NCI-H1930 (cell line): ENCODE measurements around the gene LCP1.

Experiments
- DNase-seq, 2 experiments: peaks; one replicate each; lab custom pipeline; 2025; lab: John Stamatoyannopoulos, UW

Gene LCP1

DNA sequence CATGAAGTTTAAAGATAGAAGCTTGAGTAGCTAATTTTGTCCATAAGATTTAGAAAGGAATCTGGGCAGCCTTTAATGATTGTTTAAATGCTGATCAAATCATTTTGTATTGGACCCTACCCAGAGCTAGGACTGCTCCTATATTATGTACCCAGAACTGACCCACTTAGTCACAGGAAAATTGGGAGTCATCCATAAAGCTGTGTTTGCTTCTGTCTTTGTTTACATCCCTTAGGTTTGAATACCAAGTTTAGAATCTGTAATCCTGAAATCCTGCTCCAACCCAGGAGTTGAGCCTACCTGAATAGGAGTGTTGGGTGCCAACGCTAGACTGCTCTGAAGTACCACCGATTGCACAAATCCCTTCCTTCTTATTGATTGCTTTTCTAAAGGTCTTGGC is 23.8 kb downstream of the LCP1 start:
- no peak for DNase-seq

DNA sequence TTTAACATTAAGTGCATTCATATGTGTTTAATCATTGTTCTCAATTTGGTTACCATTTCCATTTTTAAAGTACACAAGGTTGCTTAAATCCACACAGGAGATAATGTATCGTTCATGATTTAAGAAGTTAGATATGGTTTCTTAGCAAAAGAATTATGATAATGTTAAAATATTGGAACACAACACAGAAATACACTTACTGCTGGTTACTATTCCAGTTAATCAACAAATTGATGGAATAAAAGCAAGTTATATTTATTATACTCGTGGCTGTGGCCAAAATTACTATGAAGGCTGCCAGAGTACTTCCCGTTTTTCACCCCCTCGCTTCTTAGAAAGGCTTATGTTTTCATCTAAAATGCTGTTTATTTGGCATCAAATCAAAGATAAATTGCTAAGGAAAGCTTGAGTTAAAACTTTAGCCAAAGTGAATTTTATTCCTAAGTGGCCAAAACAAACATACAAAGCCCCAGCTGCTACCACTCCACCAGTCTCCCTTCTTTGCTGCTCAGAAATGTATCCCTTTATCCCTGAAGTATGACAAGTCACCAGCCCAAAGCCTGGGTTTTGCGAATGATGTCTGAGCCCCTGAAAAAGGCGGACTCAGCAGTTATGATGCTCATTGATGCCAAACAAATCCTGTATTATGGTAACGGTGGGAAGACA is 27.7 kb downstream of the LCP1 start:
- no peak for DNase-seq

DNA sequence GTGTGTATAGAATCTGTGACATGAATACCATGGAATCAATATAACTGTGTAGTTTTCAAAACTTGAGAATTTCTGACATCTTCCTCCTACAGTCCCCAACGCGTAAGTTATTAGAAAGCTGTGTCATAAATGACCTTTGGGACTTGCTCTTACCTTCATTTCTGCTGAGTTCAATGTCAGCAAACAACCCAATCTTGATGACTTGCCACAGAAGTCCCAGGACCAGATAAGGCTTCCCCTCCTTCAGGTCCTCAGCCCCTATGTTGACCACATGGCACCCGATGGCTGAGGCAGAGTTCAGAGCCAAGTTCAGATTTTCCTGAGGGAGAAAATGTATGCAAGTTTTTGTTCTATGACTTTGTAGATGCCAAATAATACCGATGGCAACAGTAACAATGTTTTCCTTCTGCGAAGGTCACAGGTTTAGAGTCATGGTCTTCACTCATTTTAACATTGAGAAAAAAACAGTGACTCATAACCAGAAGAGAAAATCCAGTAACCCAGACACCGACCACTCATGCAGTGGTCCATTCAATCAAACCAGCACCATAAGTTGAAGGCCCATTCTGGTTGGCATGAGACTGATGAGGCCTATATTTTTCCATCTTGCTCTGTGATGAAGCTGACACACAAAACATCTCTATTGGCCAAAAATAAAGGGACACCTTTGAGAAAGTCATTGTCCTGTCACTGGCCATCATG is 29.2 kb downstream of the LCP1 start:
- DNase-seq: no peak

DNA sequence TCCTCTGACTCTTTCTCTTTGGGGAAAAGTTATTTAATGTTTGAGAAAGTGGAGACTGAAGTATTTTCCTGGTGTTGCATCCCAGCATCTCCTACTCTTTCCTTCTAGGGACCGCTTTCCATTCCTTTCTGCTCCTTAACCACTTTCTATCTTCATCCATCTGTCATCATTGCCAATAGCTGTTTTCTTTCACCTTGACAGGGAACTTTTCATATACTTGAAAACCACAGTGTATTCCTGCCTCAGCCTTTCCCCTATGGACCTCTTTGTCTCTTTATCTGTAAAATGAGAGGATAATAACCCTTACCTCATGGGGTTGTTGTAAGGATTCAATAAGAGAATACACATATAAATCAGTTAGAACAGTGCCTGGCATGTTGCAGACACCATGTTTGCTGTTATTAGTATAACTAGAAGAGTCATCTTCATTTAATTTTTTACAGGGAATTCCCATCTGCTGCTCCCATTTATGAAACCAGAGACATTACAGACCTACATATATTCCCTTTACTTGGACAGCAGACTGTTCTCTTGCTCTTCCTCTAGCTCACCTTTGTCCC is 31.8 kb downstream of the LCP1 start:
- DNase-seq: no peak

DNA sequence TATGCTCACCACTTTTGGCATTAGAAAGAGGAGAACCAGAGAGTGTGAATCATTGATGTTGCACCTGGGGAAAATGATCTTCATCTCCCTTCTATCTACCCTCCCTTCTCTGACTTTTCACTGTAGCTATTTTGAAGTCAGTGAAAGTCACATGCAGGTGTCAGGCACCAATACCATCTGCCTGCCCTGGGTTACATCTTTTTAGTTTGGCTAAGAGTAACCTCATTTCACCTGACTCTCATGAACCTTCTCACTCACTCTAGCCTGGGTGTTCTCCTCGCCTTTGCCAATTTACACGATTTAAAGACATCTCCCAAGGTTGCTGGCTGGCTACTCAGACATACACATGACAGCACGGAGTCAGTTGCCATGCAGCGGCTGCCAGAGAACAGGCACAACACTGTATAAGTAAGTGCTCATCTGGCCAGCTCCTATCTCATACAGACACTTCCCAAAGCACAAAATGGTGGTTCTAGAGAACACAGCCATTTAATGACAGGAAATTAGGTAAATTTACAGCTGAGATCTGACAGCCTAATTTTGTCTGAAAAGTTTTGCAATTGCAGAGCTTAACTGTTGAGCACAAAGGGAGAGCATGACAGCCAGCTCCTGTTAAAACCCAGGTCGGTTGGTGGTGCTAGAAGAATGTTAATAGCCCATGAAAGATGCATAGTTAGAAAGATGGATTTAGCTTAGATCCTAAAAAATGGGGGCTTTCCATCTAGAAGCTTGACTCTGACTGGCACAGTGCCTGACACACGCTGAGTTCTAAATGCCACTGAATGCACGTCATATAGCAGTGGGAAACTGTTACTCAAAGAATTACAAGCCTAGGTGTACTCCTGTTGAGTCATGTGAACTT is 32.5 kb downstream of the LCP1 start:
- DNase-seq: no peak

DNA sequence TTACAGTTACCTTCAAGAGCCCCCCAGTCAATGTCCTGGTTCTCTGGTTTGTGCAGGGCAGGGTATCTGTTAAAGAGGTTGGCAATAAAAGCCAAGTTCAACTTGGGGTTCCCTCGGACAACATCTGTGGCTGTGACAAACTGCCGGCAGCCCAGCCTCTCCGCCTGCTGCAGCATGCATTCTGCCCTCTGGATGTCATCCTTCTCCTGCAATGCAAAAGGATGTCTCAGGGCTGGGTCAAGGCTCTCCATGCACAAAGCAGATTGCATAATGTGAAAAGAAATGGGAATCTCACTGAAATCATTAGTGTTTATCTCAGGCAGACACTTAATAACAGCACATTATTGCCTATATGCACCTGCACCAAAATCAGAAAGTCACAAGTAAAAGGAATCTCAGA is 35.1 kb downstream of the LCP1 start:
- peak; percentile 42 to 54 for DNase-seq

DNA sequence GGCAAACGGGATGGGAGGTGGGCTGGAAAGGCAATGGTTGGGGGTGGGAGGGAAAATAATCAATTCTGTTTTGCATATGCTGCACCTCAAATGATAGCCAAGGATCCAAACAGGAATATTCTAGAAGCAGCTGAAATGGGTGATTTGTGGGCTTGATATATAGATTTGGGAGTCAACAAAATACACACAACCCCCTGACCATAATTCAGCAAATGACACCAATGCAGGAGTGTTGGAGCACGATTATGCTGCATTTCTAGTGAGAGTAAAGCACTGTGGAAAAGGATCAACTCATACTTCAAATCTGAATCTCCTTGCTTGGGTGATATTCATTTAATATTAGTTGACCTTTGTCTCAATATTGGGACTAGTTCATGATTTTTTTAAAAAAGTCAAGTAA is 36.0 kb downstream of the LCP1 start:
- no peak for DNase-seq

DNA sequence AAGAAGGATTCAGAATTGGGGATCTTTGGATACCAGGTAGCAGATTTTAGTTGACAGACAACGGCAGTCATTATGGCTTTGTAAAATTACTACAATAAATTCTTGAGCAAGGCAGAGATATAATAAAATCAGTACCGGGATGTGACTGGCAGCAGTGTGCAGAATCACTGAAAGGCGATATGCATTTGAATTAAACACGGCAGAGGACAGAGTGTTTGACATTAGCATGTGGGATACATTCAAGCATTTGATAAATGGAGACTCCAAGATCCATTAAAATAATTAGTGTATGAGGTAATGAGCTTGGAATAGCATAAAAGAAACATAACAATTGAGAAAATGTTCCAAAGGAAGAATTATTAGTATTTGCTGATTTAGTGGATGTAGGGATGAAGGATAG is 36.8 kb downstream of the LCP1 start:
- DNase-seq: no peak

DNA sequence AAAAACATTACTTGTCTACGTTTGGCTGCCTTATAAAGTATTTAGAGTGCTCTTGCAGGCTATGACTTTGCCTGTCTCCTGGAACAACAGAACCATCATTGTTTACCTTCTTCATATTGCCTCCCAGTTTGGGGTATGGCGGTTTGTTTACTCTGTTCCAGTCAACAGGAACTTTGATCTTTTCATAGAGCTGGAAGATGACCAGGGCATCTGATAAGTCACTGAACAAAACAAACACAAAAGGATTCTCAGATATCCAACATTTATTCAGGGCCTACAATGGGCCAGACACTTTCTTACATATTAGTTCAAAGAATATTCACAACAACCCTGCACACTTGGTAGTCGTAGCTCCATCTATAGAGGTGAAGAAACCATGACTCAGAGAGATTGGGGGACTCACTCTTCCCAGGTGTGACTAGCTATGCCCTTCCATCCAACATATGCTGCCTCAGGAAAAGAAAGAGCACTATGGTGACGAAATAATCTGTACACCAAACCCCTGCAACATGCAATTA is 38.7 kb downstream of the LCP1 start:
- DNase-seq: peak; percentile 30 to 45

DNA sequence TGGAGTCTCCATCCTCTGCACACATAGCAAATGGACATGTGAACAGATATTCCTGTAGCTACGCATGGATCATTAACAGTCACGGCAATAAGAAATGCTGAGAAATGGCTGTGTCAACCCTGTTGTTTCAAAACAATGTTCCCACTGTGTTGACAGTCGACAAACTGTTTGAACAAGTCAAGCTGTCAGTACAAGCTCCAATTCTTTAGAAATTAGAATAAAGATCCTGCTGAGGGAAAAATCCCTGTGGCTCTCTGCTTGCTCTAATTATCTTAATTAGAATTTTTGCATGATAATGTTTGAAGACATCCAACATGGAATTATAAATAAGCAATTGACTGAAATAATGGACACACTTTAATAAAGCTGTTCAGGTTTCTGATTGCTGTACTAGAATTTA is 39.2 kb downstream of the LCP1 start:
- peak; percentile 72 to 75 for DNase-seq

DNA sequence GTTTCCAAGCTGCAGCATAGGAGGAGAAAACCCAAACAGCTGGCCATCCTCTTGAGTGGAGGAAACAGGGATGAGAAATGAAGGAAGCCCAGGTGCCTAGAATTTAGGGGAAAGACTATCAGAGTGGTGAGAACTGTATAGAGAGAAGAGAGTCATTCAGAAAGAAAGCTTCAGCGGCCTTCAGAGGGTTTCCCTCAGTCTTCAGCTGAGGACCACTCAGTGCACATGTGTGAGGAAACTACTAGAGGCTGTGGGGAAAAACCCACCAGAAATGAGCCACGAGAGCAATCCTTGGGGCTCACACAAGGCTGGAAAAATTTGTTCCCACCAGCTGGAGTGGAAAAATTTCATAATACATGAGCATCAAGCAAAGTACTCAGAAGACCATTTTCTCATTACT is 41.9 kb downstream of the LCP1 start:
- no peak for DNase-seq

DNA sequence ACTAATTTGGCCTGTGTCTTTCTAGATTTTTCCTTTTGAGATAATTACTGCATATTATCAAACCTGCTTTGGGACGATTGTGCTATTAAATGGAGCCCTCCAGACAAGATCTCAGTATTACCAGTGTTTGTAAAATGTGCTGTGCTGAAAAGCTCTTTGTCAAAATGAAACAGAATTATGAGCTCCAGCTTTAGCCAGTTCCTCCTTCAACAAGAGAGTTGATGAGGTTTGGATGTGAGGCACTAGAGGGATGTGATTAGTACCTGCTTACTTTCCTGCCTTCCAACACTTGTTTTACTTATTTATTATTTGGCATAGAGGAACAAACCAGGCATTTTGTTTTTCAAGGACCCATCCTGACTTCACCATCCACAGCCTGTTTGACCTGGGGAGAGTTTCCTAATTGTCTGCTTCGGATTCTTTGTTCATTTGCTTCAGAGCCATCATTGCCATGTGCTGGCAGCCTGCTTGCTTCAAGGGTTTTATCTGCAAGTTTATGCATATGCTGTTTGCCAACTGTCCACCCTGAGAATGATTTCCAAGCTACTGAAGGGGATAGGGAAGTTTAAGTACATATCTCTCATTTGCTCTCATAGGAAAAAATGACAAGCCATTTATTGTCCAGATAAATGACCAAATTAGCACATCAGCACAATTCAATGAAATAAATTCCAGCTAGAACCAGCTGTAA is 44.2 kb downstream of the LCP1 start:
- DNase-seq: no peak

DNA sequence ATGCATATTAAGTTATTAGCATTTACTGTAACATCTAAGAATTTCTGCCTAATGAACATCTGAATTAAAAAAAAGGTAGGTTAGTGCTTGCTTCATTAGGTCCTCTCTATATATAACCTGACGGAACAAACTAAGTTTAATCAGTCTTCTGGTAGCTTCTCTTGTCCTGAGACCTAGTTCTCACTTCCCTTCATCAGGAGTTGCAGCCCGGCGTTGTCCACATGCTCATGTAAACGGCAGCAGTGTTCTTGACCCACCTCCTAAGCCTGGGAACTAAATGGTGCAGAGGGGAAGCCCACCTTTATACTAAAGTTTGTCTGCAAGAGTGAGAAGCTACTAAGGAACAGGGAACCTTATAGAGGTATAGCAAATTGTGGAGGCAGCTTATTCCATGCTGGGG is 45.3 kb downstream of the LCP1 start:
- no peak for DNase-seq

DNA sequence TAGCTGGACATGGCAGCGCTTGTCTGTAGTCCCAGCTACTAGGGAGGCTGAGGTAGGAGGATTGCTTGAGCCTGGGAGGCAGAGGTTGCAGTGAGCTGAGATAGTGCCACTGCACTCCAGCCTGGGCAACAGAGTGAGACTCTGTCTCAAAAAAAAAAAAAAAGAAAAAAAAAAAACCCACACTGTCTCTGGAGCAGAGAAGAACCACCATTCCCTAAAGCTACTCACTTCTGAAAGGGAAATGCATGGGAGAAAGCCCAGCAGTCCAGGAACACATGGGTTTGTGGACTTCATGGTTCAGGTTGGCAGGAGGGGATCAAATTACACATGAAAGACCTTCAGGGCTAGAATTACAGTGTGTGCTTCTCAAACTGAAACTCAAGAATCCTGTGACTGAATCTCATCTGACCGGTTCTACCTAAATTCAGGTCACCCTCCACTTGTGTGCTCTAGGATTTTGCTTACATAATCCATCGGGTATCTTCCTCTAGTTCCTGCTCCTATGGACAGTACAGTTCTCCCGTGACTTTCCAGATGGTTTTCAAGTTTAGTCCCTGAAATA is 46.9 kb downstream of the LCP1 start:
- DNase-seq: no peak

DNA sequence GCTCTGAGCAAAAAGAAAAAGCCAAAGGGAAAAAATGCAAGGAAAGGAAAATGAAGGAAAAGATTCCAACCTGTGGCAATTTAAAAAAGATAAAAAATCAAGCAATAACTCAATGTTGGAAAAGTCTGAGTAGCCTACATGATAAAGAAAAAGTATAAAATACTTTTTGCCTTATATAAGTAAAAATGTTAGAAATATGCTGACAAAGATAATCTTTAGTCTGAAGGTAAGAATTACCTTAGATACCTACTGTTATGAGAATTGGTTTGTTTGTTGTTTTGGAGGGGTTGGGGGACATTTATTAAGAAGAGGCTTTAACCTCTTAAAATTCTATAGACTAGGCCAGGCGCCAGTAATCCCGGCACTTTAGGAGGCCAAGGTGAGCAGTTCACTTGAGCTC is 47.5 kb downstream of the LCP1 start:
- DNase-seq: no peak

DNA sequence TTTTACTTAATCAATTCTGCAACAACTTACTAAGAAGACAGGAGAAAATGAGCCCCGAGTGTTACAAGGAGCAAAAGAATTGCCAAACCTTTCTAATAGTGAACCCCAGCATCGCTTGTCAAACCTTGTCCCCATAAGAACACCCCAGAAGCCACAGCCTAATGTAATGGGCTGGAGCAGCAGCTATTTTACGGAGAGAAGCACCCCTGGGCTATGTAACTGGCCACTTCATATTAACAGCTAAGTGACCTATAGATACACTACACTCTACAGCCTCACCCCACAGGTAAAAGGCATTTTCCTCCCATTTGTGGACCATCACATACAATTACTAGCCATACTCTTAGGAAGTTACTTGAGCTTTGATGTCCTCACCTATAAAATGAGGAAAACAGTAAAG is 49.9 kb downstream of the LCP1 start:
- no peak for DNase-seq

DNA sequence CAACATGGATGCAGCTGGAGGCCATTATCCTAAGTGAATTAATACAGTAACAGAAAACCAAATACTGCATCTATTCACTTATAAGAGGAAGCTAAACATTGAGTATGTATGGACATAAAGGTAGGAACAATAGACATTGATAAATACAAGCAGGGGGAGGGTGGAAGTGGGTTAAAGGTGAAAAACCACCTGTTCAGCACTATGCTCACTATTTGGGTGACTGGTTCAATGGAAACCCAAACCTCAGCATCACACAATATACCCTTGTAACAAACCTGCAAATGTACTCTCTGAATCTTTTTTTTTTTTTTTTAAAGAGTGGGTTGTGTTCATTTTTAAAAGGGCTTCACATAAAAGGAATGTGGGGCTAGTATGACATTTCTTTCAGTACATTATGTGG is 50.3 kb downstream of the LCP1 start:
- no peak for DNase-seq

DNA sequence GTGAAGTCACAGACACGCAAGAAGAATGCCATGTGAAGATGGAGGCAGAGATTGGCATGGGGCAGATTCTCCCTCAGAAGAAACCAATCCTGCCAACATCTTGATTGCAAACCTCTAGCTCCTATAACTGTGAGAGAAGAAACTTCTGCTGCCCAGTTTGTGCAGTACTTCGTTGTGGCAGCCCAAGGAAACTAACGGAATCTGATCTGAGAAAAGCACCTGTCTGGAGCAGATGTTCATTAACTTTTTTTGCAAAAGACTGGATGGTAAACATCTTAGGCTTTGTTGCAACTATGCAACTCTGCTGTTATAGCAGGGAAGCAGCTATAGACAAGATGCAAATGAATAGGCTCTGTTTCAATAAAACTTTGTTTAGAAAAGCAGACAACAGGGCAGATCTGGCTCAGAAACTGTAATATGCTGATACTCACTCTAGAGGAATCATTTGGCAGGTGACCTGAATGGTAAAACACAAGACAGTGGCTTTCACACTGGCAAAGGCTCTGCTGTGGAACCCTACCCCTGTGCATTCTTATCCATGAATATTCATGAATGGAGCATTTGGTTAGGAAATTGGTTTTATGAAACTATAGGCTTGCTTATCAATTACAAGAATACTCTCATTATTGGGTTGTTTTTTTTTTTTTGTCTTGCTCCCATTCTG is 51.9 kb downstream of the LCP1 start:
- no peak for DNase-seq

DNA sequence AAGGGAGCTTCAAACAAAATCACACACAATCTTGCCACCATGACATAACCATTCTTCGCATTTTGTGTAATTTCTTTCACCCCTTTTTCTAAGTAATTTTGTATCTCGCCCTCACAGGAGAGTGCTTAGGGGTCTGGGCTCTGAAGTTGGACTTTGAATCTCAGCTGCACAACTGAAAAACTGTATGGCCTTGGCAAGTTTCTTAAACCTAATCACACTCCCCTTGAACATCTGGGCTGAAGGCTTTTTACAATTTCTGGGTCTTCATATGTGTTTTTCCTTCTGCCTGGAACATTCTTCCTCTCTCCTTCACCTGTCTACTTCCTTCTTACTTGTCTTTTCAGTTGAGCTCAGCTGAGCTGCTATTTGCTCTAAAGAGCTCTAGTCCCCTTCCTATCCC is 52.9 kb downstream of the LCP1 start:
- DNase-seq: no peak

DNA sequence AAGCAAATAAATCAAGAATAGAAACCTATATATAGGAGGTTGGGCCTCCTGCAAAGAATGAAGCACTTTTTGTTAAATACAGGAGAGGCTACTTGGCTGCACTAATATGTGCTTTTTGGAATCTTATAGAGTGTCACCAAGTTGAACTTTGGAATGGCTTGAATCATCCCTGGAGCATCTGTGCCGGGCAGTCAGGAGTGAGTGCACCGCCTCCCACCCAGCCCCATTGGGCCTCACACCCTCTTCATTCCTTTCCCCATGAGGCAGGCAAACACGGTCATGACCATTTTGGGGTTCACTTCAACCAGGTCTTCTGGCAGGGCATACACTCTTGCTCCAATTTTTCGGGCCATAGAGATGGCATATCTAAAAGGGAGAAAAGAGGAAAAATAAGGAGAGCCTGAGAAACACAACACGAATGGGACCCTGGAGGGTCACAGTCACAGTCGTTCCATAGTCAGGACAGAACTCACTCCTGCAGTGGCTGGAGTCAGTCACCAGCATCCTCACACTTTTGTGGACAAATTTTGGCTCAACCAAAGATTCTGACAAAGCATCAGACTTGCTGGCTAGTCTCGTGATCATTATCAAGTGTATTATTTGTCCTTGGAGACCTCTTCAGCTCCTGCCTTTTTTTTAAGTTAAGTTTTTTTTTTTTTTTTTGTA is 54.5 kb downstream of the LCP1 start:
- no peak for DNase-seq
